HG03280 (cell line): Measurements from ENCODE around the gene SAP30BP.
A peak's percentile ranks its signal among the peaks of the same experiment; 100 is the strongest.

Experiments
- ATAC-seq: cut with Tn5 transposase; IDR thresholded peaks from one replicate; pipeline ENCODE4 v1.9.1; 2021; ENCODE audit warnings: mild to moderate bottlenecking, moderate library complexity; ENCODE audit not compliant: unreplicated experiment

The SAP30BP gene

GRCh38 chr17:75666959-75667790 is at the start of gene SAP30BP, which contains the start of gene RECQL5:
Gene SAP30BP, plus strand, starts transcription at chr17:75667338. Its CDS starts 35 bp downstream, at chr17:75667373.
Gene RECQL5, minus strand, starts transcription at chr17:75667154. Its CDS starts 597 bp downstream, at chr17:75666557.
- ATAC-seq: peak; percentile 81

GRCh38 chr17:75617675-75618074 is 49.5 kb upstream of the SAP30BP start:
- ATAC-seq: no peak

GRCh38 chr17:75619506-75620431 is 47.4 kb upstream of the SAP30BP start:
- ATAC-seq: no peak

GRCh38 chr17:75621489-75621888 is 45.6 kb upstream of the SAP30BP start:
- ATAC-seq: no peak

- no peak for ATAC-seq
Measured at GRCh38 chr17:75622076-75622475, 45.1 kb upstream of the SAP30BP start.

GRCh38 chr17:75622771-75623273 is 44.3 kb upstream of the SAP30BP start:
- no peak for ATAC-seq

- no peak for ATAC-seq
Measured at GRCh38 chr17:75623386-75623785, 43.8 kb upstream of the SAP30BP start.

- ATAC-seq: no peak
Measured at GRCh38 chr17:75624021-75624420, 43.1 kb upstream of the SAP30BP start.

- ATAC-seq: no peak
Measured at GRCh38 chr17:75624714-75625345, 42.3 kb upstream of the SAP30BP start.

- ATAC-seq: no peak
Measured at GRCh38 chr17:75625813-75626486, 41.2 kb upstream of the SAP30BP start.

GRCh38 chr17:75626496-75627038 is 40.6 kb upstream of the SAP30BP start:
- no peak for ATAC-seq

- no peak for ATAC-seq
Measured at GRCh38 chr17:75627094-75627493, 40.0 kb upstream of the SAP30BP start.

GRCh38 chr17:75628425-75628824 is 38.7 kb upstream of the SAP30BP start:
- no peak for ATAC-seq

GRCh38 chr17:75629157-75629556 is 38.0 kb upstream of the SAP30BP start:
- ATAC-seq: no peak

GRCh38 chr17:75630071-75630917 is 36.8 kb upstream of the SAP30BP start:
- ATAC-seq: no peak

GRCh38 chr17:75631353-75631752 is 35.8 kb upstream of the SAP30BP start:
- ATAC-seq: no peak

GRCh38 chr17:75632428-75632827 is 34.7 kb upstream of the SAP30BP start:
- no peak for ATAC-seq

GRCh38 chr17:75632863-75633485 is 34.2 kb upstream of the SAP30BP start, which contains the start of gene SMIM5:
Gene SMIM5, plus strand, starts transcription at chr17:75633434. Its CDS starts 6,768 bp downstream, at chr17:75640202.
- ATAC-seq: peak; percentile 55
